Measurements from ENCODE around the gene TTYH3.
"Not testable (repeated sequence)": the region's sequence is repeated elsewhere in the genome, so short reads cannot be mapped to it uniquely, and the experiment has no call there.

Gene TTYH3

GRCh38 chr7:2631946-2632732 is at the start of gene TTYH3:
Gene TTYH3 (plus strand): TSS chr7:2631986. CDS start chr7:2632156, 170 bp downstream.
- DNase-seq: no peak

DNA sequence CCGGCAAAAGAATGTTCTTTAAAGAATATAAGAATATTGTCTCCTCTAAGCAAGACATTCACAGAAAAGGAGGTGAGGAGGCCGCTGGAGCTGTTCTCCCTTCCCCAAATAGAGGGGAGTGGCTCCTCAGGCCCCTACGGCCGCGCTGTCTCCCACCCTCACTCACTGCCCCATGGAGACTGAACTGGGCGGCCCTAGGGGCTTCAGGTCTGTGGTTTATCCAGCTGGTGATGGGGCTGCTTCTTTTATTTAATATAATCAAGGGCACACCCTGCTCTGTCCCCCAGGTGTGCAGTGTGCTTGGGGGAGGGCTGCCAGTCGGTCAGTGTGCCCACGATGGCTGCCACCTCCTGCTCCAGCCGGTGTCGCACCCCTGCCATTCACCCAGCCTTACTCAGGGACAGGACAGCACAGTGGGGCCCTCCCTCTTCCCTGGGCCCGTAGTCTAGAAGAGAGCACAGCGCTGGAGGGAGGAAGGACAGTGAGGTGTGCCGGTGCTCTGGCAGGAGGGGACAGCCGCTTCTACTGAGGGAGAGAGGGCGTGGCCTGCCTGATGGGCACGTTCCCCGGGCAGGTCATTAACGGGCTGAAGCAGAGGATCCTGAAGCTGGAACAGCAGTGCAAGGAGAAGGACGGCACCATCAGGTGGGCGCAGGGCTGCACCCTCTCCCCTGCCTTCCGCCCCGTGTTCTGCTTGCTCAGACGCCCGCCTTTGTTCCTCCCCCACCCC is 49.6 kb upstream of the TTYH3 start:
- no peak for DNase-seq

DNA sequence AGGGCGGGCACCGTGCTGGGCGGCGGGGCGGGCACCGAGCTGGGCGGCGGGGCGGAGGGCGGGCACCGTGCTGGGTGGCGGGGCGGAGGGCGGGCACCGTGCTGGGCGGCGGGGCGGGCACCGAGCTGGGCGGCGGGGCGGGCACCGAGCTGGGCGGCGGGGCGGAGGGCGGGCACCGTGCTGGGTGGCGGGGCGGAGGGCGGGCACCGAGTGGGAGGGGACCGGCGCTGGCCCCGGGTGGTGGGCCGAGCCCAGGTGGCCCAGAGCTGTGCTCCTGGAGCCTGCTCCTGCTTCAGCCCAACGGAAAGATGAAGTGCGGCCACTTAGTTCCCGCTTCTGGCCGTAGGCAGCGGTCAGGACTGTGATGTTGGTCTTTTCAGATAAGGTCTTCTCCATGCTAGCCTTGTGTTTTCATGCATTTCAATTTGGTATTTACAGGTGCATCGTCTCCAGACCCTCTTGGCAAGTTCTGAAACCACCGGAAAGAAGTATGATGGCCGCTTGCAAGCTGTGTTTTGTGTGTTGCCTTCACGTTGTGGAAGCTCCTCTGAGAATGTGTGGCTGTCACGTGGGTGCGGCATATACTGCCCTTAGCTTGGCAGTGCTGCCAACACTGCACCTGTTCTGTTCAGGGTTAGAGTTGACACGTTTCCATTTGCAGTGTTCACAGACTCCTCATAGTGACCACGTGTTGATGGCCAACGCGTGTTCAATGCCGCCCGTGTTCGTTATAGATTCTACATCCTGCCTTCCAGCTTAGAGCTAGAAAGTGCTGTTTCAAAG is 47.8 kb upstream of the TTYH3 start:
- DNase-seq: no peak

GRCh38 chr7:2585446-2585845 is 46.3 kb upstream of the TTYH3 start:
- DNase-seq: no peak

- DNase-seq: no peak
Measured at GRCh38 chr7:2586326-2587020, 45.3 kb upstream of the TTYH3 start.

- DNase-seq: no peak
Measured at GRCh38 chr7:2587134-2587533, 44.7 kb upstream of the TTYH3 start.

GRCh38 chr7:2587778-2588177 is 44.0 kb upstream of the TTYH3 start:
- no peak for DNase-seq

DNA sequence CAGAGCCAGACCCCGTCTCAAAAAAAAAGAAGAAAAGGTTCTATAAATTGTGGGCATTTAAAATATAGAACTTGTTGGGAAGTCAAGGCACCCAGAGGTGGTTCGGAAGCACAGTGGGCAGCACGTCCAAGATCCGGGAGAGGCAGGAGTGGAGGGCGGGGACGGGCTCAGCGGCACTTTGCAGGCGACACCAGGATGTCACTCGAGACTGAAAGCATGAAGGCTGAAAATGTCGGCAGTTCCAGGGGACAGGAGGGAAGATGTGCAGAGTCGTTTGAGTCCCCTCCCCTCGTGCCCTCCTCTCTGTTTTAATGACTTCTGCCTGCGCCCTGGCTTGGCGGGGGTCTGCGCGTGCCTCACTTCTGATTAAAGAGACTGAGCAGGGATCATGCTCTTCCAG is 42.4 kb upstream of the TTYH3 start:
- DNase-seq: no peak

DNA sequence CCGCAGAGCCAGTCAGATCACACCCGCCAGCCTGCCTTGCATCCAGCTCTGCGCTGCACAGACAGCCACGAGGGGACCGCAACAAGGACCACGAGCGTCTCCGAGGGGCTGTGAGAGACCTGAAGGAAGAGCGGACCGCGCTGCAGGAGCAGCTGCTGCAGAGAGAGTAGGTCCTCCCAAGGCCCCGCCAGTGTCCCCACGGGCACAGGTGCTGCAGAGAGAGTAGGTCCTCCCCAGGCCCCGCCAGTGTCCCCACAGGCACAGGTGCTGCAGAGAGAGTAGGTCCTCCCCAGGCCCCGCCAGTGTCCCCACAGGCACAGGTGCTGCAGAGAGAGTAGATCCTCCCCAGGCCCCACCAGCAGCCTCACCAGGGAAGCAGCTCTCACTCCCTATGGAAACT is 41.8 kb upstream of the TTYH3 start:
- not testable (repeated sequence) for DNase-seq

GRCh38 chr7:2592375-2592865 is 39.4 kb upstream of the TTYH3 start:
- no peak for DNase-seq

- no peak for DNase-seq
Measured at GRCh38 chr7:2593036-2593727, 38.6 kb upstream of the TTYH3 start.

DNA sequence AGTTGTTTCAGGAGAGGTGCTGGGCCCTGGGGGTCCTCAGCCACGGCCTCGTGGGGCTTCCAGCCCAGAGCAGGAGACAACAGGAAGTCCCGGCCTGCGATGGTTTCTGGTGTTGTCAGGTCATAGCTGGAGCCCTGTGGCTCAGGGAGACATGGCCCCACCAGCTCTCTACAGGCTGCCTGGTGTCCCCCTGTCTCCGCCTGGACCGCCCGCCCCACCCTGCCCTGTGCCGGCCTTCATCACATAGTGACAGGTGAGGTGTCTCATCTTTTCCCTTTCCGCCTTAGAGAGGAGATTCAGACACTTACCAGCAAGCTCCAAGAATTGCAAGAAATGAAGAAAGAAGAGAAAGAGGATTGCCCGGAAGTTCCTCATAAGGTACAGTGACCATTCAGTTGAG is 37.2 kb upstream of the TTYH3 start:
- DNase-seq: no peak

DNA sequence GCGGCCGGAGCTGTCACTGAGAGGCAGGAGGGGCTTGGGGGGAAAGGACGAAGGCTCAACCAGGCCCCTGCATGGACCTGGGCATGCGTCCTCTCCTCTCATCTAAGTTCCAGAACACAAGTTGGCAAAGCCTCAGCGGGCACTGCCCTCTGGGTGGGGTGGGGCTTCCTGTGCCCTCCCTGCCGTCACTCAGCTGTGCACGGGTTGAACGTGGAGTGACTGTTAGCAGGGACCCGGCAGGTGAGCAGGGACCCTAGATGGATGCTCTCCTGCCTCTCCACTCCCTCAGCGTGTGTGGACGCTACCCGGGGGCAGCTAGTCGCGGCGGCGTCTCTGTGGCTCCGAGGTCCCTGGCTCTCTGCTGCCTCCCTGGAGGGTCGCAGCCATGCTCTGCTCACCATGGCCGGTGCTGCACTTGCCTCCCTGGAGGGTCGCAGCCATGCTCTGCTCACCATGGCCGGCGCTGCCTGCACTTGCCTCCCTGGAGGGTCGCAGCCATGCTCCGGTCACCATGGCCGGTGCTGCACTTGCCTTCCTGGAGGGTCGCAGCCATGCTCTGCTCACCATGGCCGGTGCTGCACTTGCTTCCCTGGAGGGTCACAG is 36.4 kb upstream of the TTYH3 start:
- no peak for DNase-seq

- DNase-seq: no peak
Measured at GRCh38 chr7:2596464-2597272, 35.1 kb upstream of the TTYH3 start.

DNA sequence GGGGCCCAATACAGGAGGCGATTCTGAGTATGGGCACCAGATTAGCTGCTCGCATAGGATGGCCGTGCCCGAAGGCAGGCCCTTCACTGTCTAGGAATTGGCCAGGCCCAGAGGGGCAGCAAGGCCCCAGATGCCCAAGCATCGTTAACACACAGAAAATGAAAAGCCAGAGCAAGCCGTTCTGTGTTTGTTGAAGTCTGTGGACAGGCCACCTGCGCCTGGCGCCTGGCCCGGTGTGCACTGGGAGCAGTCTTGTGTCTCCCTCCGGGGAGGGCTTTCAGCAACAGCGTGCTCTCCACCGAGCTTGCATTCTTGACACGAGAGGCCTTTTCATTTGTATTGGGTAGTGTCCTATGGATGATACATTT is 34.5 kb upstream of the TTYH3 start:
- DNase-seq: peak; percentile 52

DNA sequence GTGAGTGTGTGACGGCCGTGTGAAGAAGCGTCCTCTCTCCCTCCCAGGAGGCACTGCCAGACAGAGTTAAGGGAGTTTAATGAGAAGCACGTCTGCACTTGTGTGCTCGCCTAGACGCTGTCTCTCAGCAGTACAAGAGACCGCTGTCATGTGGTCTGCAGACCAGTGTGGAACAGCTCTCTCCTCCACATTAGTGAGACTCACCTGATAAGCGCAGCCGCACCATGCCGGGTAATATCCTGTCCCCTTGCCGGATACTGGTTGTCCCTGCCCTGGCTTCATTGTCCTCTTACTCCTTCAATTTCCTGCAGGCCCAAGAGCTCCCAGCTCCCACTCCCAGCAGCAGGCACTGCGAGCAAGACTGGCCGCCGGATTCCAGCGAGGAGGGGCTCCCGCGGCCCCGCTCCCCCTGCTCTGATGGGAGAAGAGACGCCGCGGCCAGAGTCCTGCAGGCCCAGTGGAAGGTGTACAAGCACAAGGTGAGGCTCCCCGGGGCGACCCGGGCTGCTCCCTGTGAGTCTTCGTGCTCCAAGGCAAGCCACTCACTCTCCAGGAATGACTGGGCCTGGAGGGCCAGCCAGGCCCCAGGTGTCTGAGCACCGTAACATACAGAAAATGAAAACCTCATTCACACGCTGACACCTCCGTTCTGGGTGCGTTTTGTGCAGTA is 33.5 kb upstream of the TTYH3 start:
- DNase-seq: no peak

- no peak for DNase-seq
Measured at GRCh38 chr7:2601065-2601464, 30.7 kb upstream of the TTYH3 start.

GRCh38 chr7:2601907-2602306 is 29.9 kb upstream of the TTYH3 start:
- DNase-seq: no peak

GRCh38 chr7:2602406-2603043 is 29.3 kb upstream of the TTYH3 start:
- no peak for DNase-seq
